Measurements from ENCODE around the gene UHMK1. TPM values are rescaled to one million over a fixed set of nuclear protein-coding genes. Genes with fewer than 3 reads are reported as not detected.
"Not testable (repeated sequence)": the region's sequence is repeated elsewhere in the genome, so short reads cannot be mapped to it uniquely, and the experiment has no call there.

Gene UHMK1
- total and polyA plus RNA-seq, 8 donors = 4.3 to 19.0 (median 9.9) TPM

DNA sequence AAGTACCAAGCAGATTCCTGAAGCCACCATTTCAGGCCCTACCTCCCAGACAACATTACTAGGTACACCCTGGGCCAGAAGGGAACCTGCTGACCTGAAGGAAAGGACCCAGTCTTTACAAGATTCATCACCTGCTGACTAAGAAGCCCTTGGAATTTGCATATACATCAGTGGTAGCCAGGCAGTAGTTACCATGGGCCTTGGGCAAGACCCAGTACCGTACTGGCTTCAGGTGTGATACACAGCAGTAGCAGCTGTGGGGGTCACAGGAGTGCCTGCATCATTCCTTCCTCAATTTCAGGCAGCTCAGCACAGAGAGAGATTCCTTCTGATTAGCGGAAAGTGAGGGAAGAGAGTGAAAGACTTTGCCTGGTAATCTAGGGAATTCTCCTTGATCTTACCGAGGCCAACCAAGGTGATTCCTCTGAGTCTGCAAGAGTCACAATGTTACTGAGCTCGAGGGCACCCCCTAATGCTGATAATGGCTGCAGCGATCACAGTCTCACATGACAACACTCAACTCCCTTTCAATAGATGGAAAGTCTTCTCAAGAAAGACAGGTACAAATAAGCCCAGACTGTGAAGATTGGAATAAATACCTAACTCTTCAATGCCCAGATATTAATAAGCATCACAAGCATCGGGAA, 22.0 kb upstream of the UHMK1 start:
- Histone ChIP-seq H3K27ac (no peak overlapping the region), H3K27me3 (no peaks in the 10 kb centered on the region), H3K4me1 (no peaks in the 10 kb centered on the region), H3K36me3 (no peaks in the 10 kb centered on the region), H3K4me3 (no peak overlapping the region), H3K9me3 (no peaks in the 10 kb centered on the region)
- ATAC-seq (no peak), DNase-seq (no peak), FAIRE-seq (no peak)
- WGBS, 2 donors = 62 to 63% methylated on average over 6 of the region's 6 CpGs
- TF ChIP-seq, protein P1, sequence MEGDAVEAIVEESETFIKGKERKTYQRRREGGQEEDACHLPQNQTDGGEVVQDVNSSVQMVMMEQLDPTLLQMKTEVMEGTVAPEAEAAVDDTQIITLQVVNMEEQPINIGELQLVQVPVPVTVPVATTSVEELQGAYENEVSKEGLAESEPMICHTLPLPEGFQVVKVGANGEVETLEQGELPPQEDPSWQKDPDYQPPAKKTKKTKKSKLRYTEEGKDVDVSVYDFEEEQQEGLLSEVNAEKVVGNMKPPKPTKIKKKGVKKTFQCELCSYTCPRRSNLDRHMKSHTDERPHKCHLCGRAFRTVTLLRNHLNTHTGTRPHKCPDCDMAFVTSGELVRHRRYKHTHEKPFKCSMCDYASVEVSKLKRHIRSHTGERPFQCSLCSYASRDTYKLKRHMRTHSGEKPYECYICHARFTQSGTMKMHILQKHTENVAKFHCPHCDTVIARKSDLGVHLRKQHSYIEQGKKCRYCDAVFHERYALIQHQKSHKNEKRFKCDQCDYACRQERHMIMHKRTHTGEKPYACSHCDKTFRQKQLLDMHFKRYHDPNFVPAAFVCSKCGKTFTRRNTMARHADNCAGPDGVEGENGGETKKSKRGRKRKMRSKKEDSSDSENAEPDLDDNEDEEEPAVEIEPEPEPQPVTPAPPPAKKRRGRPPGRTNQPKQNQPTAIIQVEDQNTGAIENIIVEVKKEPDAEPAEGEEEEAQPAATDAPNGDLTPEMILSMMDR (IDR thresholded peaks at IDR 0.05) = no peak
- intact Hi-C loops (cut with DNase I) = no loop called here

DNA sequence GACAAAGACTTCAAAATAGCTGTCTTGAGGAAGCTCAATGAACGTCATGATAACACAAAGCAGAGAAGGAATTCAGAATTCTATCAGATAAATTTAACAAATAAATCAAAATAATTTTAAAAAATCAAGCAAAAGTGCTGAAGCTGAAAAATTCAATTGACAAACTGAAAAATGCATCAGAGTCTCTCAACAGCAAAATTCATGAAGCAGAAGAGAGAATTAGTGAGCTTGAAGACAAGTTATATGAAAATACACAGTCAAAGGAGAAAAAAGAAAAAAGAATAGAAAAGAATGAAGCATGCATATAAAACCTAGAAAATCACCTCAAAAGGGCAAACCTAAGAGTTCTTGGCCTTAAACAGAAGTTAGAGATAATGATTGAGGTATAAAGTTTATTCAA, 21.0 kb upstream of the UHMK1 start:
- no peak for FAIRE-seq
- H3K4me3 ChIP-seq = no peak overlapping the region
- WGBS, 2 donors = 44 to 54% methylated on average over 1 of the region's 1 CpG

DNA sequence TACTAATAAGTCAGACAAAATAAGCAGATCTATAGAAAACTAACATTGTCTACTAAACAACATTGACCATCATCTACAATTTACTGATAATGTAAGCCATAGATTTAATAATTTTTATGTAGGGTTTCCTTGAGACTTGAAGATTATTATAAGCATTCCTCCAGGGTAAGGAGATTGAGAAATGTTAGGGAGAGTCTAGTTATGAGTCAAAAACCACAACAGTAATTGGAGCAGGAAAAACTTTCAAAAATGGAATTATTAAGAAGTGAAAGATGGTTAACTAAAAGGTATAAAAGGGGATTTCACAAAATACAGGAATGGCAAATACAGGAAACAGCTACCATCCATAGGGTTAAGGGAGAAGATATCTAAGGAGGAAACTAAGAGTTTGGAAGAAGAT, 12.4 kb upstream of the UHMK1 start:
- Histone ChIP-seq H3K4me3 (no peak overlapping the region), H3K36me3 (no peaks in the 10 kb centered on the region), H3K27me3 (no peaks in the 10 kb centered on the region), H3K4me1 (no peaks in the 10 kb centered on the region), H3K9me3 (no peaks in the 10 kb centered on the region), H3K27ac (no peak overlapping the region)
- intact Hi-C loops (cut with DNase I) = no loop called here
- ATAC-seq (no peak), FAIRE-seq (no peak), DNase-seq (no peak)
- TF ChIP-seq, protein P1 (IDR thresholded peaks at IDR 0.05) = no peak

More for the DNA sequence above, 21.0 kb upstream of the UHMK1 start:
- H3K27me3 ChIP-seq = no peaks in the 10 kb centered on the region
- H3K9me3 ChIP-seq = no peaks in the 10 kb centered on the region
- TF ChIP-seq, protein P1 (IDR thresholded peaks at IDR 0.05) = no peak
- intact Hi-C loops (cut with DNase I) = no loop called here
- ATAC-seq (no peak), DNase-seq (no peak)
- H3K36me3 ChIP-seq = no peaks in the 10 kb centered on the region
- H3K4me1 ChIP-seq = no peaks in the 10 kb centered on the region
- H3K27ac ChIP-seq = no peak overlapping the region

DNA sequence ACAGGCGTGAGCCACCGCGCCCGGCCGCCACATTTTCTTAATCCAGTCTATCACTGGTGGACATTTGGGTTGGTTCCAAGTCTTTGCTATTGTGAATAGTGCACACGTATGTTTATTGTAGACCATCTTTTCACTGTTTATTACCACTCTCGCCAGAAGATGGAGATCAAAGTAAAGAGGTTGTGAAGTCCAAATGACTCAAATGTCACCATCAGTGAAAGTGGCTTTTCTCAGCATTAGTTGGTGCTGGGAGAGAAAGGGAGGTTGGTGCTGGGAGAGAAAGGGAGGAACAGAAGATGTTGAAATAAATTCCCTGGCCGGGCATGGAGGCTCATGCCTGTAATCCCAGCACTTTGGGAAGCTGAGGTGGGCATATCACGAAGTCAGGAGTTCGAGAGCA, 10.4 kb upstream of the UHMK1 start:
- no peak for ATAC-seq
- H3K4me1 ChIP-seq = no peaks in the 10 kb centered on the region
- FAIRE-seq = no peak
- no peaks in the 10 kb centered on the region for H3K27me3 ChIP-seq
- no peaks in the 10 kb centered on the region for H3K36me3 ChIP-seq
- no peak for DNase-seq
- H3K9me3 ChIP-seq = no peaks in the 10 kb centered on the region
- 78 to 85% methylated on average over 10 of the region's 10 CpGs for WGBS, 2 donors
- no peak overlapping the region for H3K4me3 ChIP-seq
- no peak overlapping the region for H3K27ac ChIP-seq
- TF ChIP-seq, protein P1 (IDR thresholded peaks at IDR 0.05) = no peak
- intact Hi-C loops (cut with DNase I) = no loop called here

DNA sequence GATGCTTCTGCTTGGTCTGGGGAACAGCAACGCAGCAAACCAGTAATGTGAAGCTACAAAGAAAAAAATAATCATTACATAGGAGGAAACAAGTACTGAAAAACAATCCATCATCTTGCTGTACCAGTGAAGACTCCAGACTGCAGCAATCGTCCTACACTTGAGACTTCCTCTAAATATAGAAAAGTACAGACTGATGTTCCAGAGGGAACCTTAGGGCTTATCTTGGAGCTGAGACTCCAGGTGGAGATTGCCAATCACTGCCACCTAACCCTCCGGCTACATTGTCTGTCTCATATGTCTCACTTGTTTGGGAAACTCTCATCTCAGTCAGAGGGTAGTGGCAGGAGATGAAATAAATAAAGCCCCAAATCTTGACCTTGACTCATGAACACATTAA, 9.4 kb upstream of the UHMK1 start:
- no peaks in the 10 kb centered on the region for H3K4me1 ChIP-seq
- TF ChIP-seq, protein P1 (IDR thresholded peaks at IDR 0.05) = no peak
- no peaks in the 10 kb centered on the region for H3K9me3 ChIP-seq
- ATAC-seq (no peak), DNase-seq (no peak), FAIRE-seq (no peak)
- no peak overlapping the region for H3K4me3 ChIP-seq
- H3K27me3 ChIP-seq = no peaks in the 10 kb centered on the region
- H3K36me3 ChIP-seq = no peaks in the 10 kb centered on the region
- 35 to 37% methylated on average over 3 of the region's 3 CpGs for WGBS, 2 donors
- intact Hi-C loops (cut with DNase I) = no loop called here
- no peak overlapping the region for H3K27ac ChIP-seq

DNA sequence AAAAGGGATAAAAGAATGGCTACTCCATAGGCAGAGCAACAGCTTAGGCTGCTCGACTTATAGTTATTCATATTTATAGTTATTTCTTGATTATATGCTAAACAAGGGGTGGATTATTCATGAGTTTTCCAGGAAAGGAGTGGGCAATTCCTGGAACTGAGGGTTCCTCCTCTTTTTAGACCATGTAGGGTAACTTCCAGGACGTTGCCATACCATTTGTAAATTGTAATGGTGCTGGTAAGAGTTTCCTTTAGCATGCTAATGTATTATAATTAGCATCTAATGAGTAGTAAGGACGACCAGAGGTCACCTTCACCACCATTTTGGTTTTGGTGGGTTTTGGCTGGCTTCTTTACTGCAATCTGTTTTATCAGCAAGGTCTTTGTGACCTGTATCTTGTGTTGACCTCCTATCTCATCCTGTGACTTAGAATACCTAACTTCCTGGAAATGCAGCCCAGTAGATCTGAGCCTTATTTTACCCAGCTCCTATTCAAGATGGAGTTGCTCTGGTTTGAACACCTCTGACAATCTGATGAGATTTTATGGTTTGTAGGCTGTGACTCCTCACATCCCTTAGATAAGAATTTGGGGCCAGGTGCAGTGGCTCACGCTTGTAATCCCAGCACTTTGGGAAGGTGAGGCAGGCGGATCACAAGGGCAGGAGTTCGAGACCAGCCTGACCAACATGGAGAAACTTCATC, 1.9 kb upstream of the UHMK1 start:
- WGBS, 2 donors = 64 to 77% methylated on average over 6 of the region's 6 CpGs
- H3K36me3 ChIP-seq; intact Hi-C loops (cut with DNase I); H3K27ac ChIP-seq; H3K9me3 ChIP-seq; DNase-seq; FAIRE-seq; H3K4me3 ChIP-seq; ATAC-seq; H3K27me3 ChIP-seq: not testable (repeated sequence)
- peaks cover 6 to 15% (median 7%) of the 10 kb centered on the region in 3 donors for H3K4me1 ChIP-seq
